Measurements from ENCODE around the gene SNTG2. TPM values are rescaled to one million over a fixed set of nuclear protein-coding genes. Genes with fewer than 3 reads are reported as not detected.
"Not testable (repeated sequence)": the region's sequence is repeated elsewhere in the genome, so short reads cannot be mapped to it uniquely, and the experiment has no call there.

SNTG2 gene
- total and polyA plus RNA-seq, 10 donors = 1.9 to 59.4 (median 18.3) TPM

GRCh38 chr2:1088940-1089339 lies 138.3 kb downstream of the SNTG2 start:
- peaks cover 0 to 4% (median 0%) of the 10 kb centered on the region in 8 donors for H3K9me3 ChIP-seq
- intact Hi-C loops (cut with DNase I; ENCODE audit: low total_unique reads) = no loop called here
- H3K4me1 ChIP-seq = no peaks in the 10 kb centered on the region
- no peaks in the 10 kb centered on the region for H3K27me3 ChIP-seq (replicated peaks in 1 of 7)
- no peak overlapping the region for H3K27ac ChIP-seq
- TF ChIP-seq POLR2AphosphoS5 (IDR thresholded peaks at IDR 0.05) (no peak), POLR2A (IDR thresholded peaks at IDR 0.05) (no peak)
- TF ChIP-seq, protein P1, sequence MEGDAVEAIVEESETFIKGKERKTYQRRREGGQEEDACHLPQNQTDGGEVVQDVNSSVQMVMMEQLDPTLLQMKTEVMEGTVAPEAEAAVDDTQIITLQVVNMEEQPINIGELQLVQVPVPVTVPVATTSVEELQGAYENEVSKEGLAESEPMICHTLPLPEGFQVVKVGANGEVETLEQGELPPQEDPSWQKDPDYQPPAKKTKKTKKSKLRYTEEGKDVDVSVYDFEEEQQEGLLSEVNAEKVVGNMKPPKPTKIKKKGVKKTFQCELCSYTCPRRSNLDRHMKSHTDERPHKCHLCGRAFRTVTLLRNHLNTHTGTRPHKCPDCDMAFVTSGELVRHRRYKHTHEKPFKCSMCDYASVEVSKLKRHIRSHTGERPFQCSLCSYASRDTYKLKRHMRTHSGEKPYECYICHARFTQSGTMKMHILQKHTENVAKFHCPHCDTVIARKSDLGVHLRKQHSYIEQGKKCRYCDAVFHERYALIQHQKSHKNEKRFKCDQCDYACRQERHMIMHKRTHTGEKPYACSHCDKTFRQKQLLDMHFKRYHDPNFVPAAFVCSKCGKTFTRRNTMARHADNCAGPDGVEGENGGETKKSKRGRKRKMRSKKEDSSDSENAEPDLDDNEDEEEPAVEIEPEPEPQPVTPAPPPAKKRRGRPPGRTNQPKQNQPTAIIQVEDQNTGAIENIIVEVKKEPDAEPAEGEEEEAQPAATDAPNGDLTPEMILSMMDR (IDR thresholded peaks at IDR 0.05 in 8 of 11, conservative IDR thresholded peaks at IDR 0.05 in 3 of 11) = no peak
- 84 to 93% (median 89%) methylated on average over 4 of the region's 4 CpGs for WGBS, 5 donors
- no peak for DNase-seq
- H3K4me3 ChIP-seq = no peak overlapping the region
- H3K36me3 ChIP-seq = no peaks in the 10 kb centered on the region

DNA sequence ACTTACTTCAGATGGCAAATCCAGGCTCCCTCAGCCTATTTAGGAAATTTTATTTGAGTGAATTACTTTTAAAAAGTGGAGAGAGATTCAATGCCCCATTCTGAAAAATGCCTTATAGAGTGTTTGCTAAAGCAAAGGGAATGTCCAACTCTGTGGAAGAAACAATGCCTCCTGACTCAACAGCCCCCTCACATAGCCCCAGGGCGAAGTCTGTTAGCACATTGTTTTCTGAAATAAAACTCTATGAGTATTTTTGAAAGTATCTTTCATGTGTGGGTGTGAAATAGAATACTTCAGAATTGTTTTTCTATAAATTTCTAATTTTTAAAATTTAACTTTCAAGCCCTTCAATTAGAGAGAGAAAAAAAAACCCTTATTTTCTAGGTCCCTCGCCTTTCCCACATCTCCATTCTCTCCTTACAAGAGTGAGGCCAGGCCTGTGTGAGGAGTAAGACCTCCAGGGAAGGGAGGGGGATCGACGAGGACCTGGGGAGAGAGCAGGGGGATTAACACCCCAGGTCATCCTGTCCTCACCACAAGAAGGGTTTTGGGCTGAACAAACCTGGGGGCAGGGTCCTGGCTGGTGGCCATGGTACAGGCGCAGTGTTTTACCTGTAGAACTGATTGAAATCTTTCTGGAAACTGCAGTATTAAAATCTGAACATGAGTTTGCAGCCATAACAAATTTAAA lies 141.4 kb downstream of the SNTG2 start:
- Histone ChIP-seq H3K27ac (no peak overlapping the region), H3K4me1 (no peaks in the 10 kb centered on the region), H3K9me3 (peaks cover 0 to 4% (median 0%) of the 10 kb centered on the region in 8 donors), H3K4me3 (no peak overlapping the region), H3K36me3 (no peaks in the 10 kb centered on the region), H3K27me3 (replicated peaks in 1 of 7) (no peaks in the 10 kb centered on the region)
- TF ChIP-seq POLR2A (IDR thresholded peaks at IDR 0.05) (no peak), POLR2AphosphoS5 (IDR thresholded peaks at IDR 0.05) (no peak)
- TF ChIP-seq, protein P1 (IDR thresholded peaks at IDR 0.05 in 8 of 11, conservative IDR thresholded peaks at IDR 0.05 in 3 of 11) = no peak
- WGBS, 5 donors = 78 to 91% (median 84%) methylated on average over 5 of the region's 5 CpGs
- intact Hi-C loops (cut with DNase I; ENCODE audit: low total_unique reads) = no loop called here
- no peak for DNase-seq

DNA sequence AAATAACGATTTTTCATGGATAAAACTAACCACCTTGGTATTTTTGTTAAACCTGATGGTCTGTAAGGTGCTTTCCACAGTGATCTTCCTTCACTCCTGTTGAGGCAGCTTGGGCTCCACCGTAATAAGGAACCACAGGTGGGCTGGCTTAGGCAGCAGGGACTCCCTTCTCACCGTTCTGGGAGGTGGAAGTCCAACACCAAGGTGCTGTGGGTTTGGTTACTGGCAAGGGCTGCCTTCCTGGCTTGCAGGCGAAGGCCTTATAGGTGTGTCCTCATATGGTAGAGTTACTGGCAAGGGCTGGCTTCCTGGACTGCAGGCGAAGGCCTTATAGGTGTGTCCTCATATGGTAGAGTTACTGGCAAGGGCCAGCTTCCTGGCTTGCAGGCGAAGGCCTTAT lies 143.0 kb downstream of the SNTG2 start:
- H3K36me3 ChIP-seq; H3K9me3 ChIP-seq; H3K4me3 ChIP-seq; H3K4me1 ChIP-seq; H3K27me3 ChIP-seq (replicated peaks in 1 of 7); DNase-seq; intact Hi-C loops (cut with DNase I; ENCODE audit: low total_unique reads): not testable (repeated sequence)
- peak overlapping the region in 5 of 8 donors; percentile 38 to 67 (median 54) for H3K27ac ChIP-seq
- 48 to 82% (median 70%) methylated on average over 3 to 6 of the region's 6 CpGs for WGBS, 5 donors

- DNase-seq = no peak
- Histone ChIP-seq H3K4me3 (no peak overlapping the region), H3K36me3 (no peaks in the 10 kb centered on the region), H3K4me1 (peaks cover 0 to 15% (median 0%) of the 10 kb centered on the region in 6 donors), H3K27me3 (replicated peaks in 1 of 7) (no peaks in the 10 kb centered on the region), H3K27ac (peak overlapping the region in 2 of 8 donors; percentile 17 to 38), H3K9me3 (no peaks in the 10 kb centered on the region)
- intact Hi-C loops (cut with DNase I; ENCODE audit: low total_unique reads) = no loop called here
- 67 to 85% (median 75%) methylated on average over 8 of the region's 8 CpGs for WGBS, 5 donors
- peak in 1 of 3 donors; percentile 22 for TF ChIP-seq POLR2AphosphoS5 (IDR thresholded peaks at IDR 0.05)
- no peak for TF ChIP-seq POLR2A (IDR thresholded peaks at IDR 0.05)
- TF ChIP-seq, protein P1 (IDR thresholded peaks at IDR 0.05 in 8 of 11, conservative IDR thresholded peaks at IDR 0.05 in 3 of 11) = no peak
Observed at GRCh38 chr2:1097101-1097500, 146.5 kb downstream of the SNTG2 start.

Data from spleen (tissue), 11 donors.